B cell (primary cell): Measurements from ENCODE around the gene FAM168A. TPM values are rescaled to one million over a fixed set of nuclear protein-coding genes. Genes with fewer than 3 reads are reported as not detected.

ENCODE experiments used
- ATAC-seq: fragments of 200-7000 bp; cut with Tn5 transposase; one replicate; pipeline ENCODE4 v1.10.0; 2021; ENCODE audit warnings: low read depth, mild to moderate bottlenecking, moderate number of reproducible peaks, moderate library complexity
- CTCF ChIA-PET: fragments of 350-600 bp; sonication (Branson Sonifier 250); formaldehyde crosslinking; loops from one replicate; lab custom pipeline; 2021; ENCODE audit warnings: antibody characterized with exemption, inconsistent platforms; lab: Charles Lee
- POLR2A ChIA-PET: fragments of 350-600 bp; sonication (Branson Sonifier 250); formaldehyde crosslinking; loops from one replicate; lab custom pipeline; 2021; ENCODE audit warnings: antibody characterized with exemption; lab: Charles Lee
- DNase-seq: peaks from one replicate; pipeline ENCODE4 v3.0.0; 2013
- H2AFZ ChIP-seq: 2 replicates; pipeline ENCODE4 v1.6.1; 2012; ENCODE audit warnings: mild to moderate bottlenecking, low read depth, low read length; ENCODE audit not compliant: insufficient read depth, poor library complexity, severe bottlenecking
- H3K27ac ChIP-seq, 2 donors: 1 replicate in 1 of 2; 2 replicates in 1 of 2; pipeline ENCODE4 v1.5.1; 2012 to 2013; ENCODE audit warnings: low read length in 2 of 2, mild to moderate bottlenecking in 2 of 2, moderate library complexity in 1 of 2
- H3K27me3 ChIP-seq, 4 experiments: fragments of 200-600 bp in 1 of 4; sonication (generic) in 1 of 4; replicated peaks in 1 of 4; 1 replicate in 2 of 4; 2 replicates in 2 of 4; pipeline versions ENCODE4 v1.6.1 to v1.7.0; 2013 to 2016; ENCODE audit warnings: low read length in 3 of 4, mild to moderate bottlenecking in 2 of 4, mixed read lengths in 1 of 4, moderate library complexity in 1 of 4; ENCODE audit not compliant: insufficient read depth in 4 of 4, control insufficient read depth in 3 of 4; ENCODE audit errors: control extremely low read depth in 1 of 4
- H3K36me3 ChIP-seq, 2 experiments: replicated peaks in 1 of 2; 1 replicate in 1 of 2; 2 replicates in 1 of 2; pipeline versions ENCODE4 v1.6.1 to v1.7.1; 2013; ENCODE audit warnings: low read length in 1 of 2; ENCODE audit not compliant: insufficient read depth in 2 of 2, control insufficient read depth in 1 of 2; ENCODE audit errors: control extremely low read depth in 1 of 2, extremely low read depth in 1 of 2
- H3K4me1 ChIP-seq, 2 donors: fragments of 200-600 bp in 1 of 2; sonication (generic) in 1 of 2; 1 replicate in 1 of 2; 2 replicates in 1 of 2; pipeline versions ENCODE4 v1.5.1 to v1.6.1; 2013 to 2017; ENCODE audit warnings: low read length in 2 of 2; ENCODE audit not compliant: control insufficient read depth in 2 of 2, insufficient read depth in 2 of 2
- H3K4me2 ChIP-seq: replicated peaks from 2 replicates; pipeline ENCODE3; 2012; ENCODE audit warnings: mild to moderate bottlenecking, low read depth, low read length; ENCODE audit not compliant: poor library complexity, severe bottlenecking
- H3K4me3 ChIP-seq, 5 experiments: fragments of 200-600 bp in 1 of 5; sonication (generic) in 1 of 5; 1 replicate in 3 of 5; 2 replicates in 2 of 5; pipeline versions ENCODE4 v1.5.1 to v1.7.0; 2011 to 2016; ENCODE audit warnings: low read length in 4 of 5, mild to moderate bottlenecking in 4 of 5, low read depth in 2 of 5, control low read depth in 1 of 5, moderate library complexity in 1 of 5; ENCODE audit not compliant: insufficient read depth in 1 of 5; ENCODE audit errors: control extremely low read depth in 1 of 5, extremely low read depth in 1 of 5
- H3K79me2 ChIP-seq: fragments of 200-600 bp; sonication (generic); one replicate; pipeline ENCODE4 v1.6.0; 2016; ENCODE audit warnings: low read length; ENCODE audit not compliant: control insufficient read depth, insufficient read depth
- H3K9ac ChIP-seq: fragments of 200-600 bp; sonication (generic); 2 replicates; pipeline ENCODE4 v1.6.1; 2017; ENCODE audit warnings: mild to moderate bottlenecking, low read length, moderate library complexity
- H3K9me3 ChIP-seq, 3 donors: one replicate each; pipeline versions ENCODE4 v1.6.1 to v1.7.1; 2013; ENCODE audit warnings: low read length in 2 of 3; ENCODE audit not compliant: control insufficient read depth in 2 of 3, insufficient read depth in 1 of 3; ENCODE audit errors: control extremely low read depth in 1 of 3
- H4K20me1 ChIP-seq: 2 replicates; pipeline ENCODE4 v1.6.0; 2012; ENCODE audit warnings: mild to moderate bottlenecking, low read length; ENCODE audit not compliant: insufficient read depth, control insufficient read depth, poor library complexity, severe bottlenecking
- H3K27ac Mint-ChIP-seq: one replicate; pipeline ENCODE4 v1.8.0; 2021; ENCODE audit warnings: mixed read lengths
- H3K27me3 Mint-ChIP-seq: one replicate; pipeline ENCODE4 v1.8.0; 2021; ENCODE audit warnings: mixed read lengths
- H3K4me1 Mint-ChIP-seq: one replicate; pipeline ENCODE4 v1.8.0; 2021; ENCODE audit warnings: mixed read lengths
- H3K4me3 Mint-ChIP-seq: one replicate; pipeline ENCODE4 v1.8.0; 2021; ENCODE audit warnings: mixed read lengths
- H3K9me3 Mint-ChIP-seq: one replicate; pipeline ENCODE4 v1.8.0; 2022; ENCODE audit warnings: mixed read lengths; ENCODE audit not compliant: insufficient read depth
- CTCF ChIP-seq: fragments of 200-600 bp; IDR thresholded peaks from one replicate; pipeline ENCODE4 v1.8.0; 2022; ENCODE audit warnings: antibody characterized with exemption, mild to moderate bottlenecking
- EZH2 ChIP-seq: IDR thresholded peaks from 2 replicates; pipeline ENCODE4 v1.6.1; 2012; ENCODE audit warnings: borderline replicate concordance, low read depth, mild to moderate bottlenecking, moderate library complexity, low read length; ENCODE audit not compliant: insufficient read depth, poor library complexity, severe bottlenecking
- WGBS: methylation state at CpG from one replicate; pipeline ENCODE4 v1.1.5; 2013; ENCODE audit warnings: missing lambda C conversion rate; ENCODE audit not compliant: insufficient coverage; 5-methylcytosine and 5-hydroxymethylcytosine counted together
- intact Hi-C: fragments of 100-400 bp; cut with micrococcal nuclease; formaldehyde crosslinking; loops from one replicate; pipeline ENCODE4 v1.10.0; 2022
- polyA plus RNA-seq: library from polyadenylated mRNA; depleted of rRNA; stranded (reverse); fragments of >200 nt; gene quantifications from 2 replicates; pipeline ENCODE4 v1.2.3, GENCODE V29; 2012
- total RNA-seq, 2 donors: library from RNA; stranded (reverse); fragments of 120-200 nt in 1 of 2; gene quantifications; 1 replicate in 1 of 2; 2 replicates in 1 of 2; pipeline versions ENCODE4 v1.2.3 to v1.2.4, GENCODE V29; 2013 to 2022

FAM168A gene
- total and polyA plus RNA-seq, 2 donors (not counting 1 experiment from before 2014, with no cell fraction given), result 11.0 to 26.8 TPM

DNA sequence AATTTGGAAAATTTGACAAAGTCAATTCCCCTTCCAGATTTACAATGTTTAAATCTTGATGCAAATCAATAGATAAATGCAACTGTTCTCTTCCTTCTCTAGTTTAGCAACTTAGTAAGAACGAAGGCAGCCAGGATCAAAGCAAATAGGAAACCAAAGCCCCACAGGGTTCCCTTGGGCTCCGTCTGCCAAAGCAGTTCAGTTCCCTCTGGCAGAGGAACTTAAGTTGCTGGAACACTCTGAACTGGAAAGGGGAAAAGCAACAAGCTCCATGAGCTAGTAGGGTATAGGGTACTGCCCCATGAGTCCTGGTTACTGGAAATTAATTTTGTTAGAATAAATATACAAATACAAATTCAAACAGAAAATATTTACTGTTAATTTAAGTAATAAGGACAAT, 130.4 kb downstream of the FAM168A start:
- WGBS, result 0% methylated on average over 1 of the region's 2 CpGs
- Mint-ChIP-seq H3K27ac (no peak overlapping the region), H3K4me3 (no peak overlapping the region), H3K27me3 (no peaks in the 10 kb centered on the region), H3K9me3 (no peaks in the 10 kb centered on the region), H3K4me1 (peaks cover 6% of the 10 kb centered on the region)
- intact Hi-C loops, result no loop called here
- H3K79me2 ChIP-seq, result no peaks in the 10 kb centered on the region
- H3K27me3 ChIP-seq, result no peaks in the 10 kb centered on the region
- H4K20me1 ChIP-seq, result no peaks in the 10 kb centered on the region
- no peak for TF ChIP-seq CTCF
- TF ChIP-seq EZH2, result no peak
- no peaks in the 10 kb centered on the region for H3K4me1 ChIP-seq
- peaks cover 4 to 5% of the 10 kb centered on the region in 2 experiments for H3K36me3 ChIP-seq
- no peak overlapping the region for H3K4me3 ChIP-seq
- no peak overlapping the region for H3K9ac ChIP-seq
- no peak for DNase-seq
- H3K27ac ChIP-seq, result no peak overlapping the region
- H2AFZ ChIP-seq, result no peak overlapping the region
- CTCF ChIA-PET, result no interaction called here
- no peak for ATAC-seq
- POLR2A ChIA-PET, result no interaction called here
- no peak overlapping the region for H3K4me2 ChIP-seq
- H3K9me3 ChIP-seq, result no peaks in the 10 kb centered on the region

GRCh38 chr11:73466643-73467042, 131.3 kb downstream of the FAM168A start:
- WGBS, result no CpG with 5 or more reads among the region's 1 CpG

More at GRCh38 chr11:73466643-73467042, 131.3 kb downstream of the FAM168A start:
- Histone ChIP-seq H3K9me3 (no peaks in the 10 kb centered on the region), H3K27me3 (no peaks in the 10 kb centered on the region), H3K36me3 (peaks cover 4 to 5% of the 10 kb centered on the region in 2 experiments), H4K20me1 (no peaks in the 10 kb centered on the region), H3K9ac (no peak overlapping the region), H3K4me2 (no peak overlapping the region), H3K4me3 (no peak overlapping the region), H3K79me2 (no peaks in the 10 kb centered on the region), H2AFZ (no peak overlapping the region), H3K27ac (no peak overlapping the region), H3K4me1 (peaks cover 6 to 7% of the 10 kb centered on the region in 2 donors)
- Mint-ChIP-seq H3K9me3 (no peaks in the 10 kb centered on the region), H3K27me3 (no peaks in the 10 kb centered on the region), H3K27ac (no peak overlapping the region), H3K4me1 (peaks cover 14% of the 10 kb centered on the region), H3K4me3 (no peak overlapping the region)
- intact Hi-C loops, result no loop called here
- DNase-seq (no peak), ATAC-seq (no peak)
- ChIA-PET CTCF (interaction anchor here (1.3 kb wide), 1 partner anchor 8 kb away, joined by 4 read pairs; no protein-coding TSS in a partner anchor), POLR2A (no interaction called here)
- TF ChIP-seq CTCF (no peak), EZH2 (no peak)
